H1 (cell line): ENCODE data around the gene DHRS7B. TPM values are rescaled to one million over a fixed set of nuclear protein-coding genes. Genes with fewer than 3 reads are reported as not detected.

Experiments
- CTCF ChIA-PET: fragments of 300-600 bp; sonication (Branson Sonifier 250); formaldehyde crosslinking; loops from one replicate; lab custom pipeline; 2021; ENCODE audit not compliant: partially characterized antibody; lab: Charles Lee
- POLR2A ChIA-PET: fragments of 300-600 bp; sonication (Branson Sonifier 250); formaldehyde crosslinking; loops from one replicate; lab custom pipeline; 2021; ENCODE audit warnings: inconsistent platforms; ENCODE audit not compliant: partially characterized antibody; lab: Charles Lee
- DNase-seq, 2 experiments: peaks; one replicate each; pipeline versions ENCODE4 v3.0.0 to v3.0.0-alpha.2; 2010 to 2022; ENCODE audit warnings: low spot score in 2 of 2, low read depth in 1 of 2, mixed read lengths in 1 of 2
- FAIRE-seq: peaks from 2 replicates; lab custom pipeline; 2011; peaks lifted over from hg19 to GRCh38; lab: Jason Lieb, UNC
- H2AFZ ChIP-seq: 2 replicates; pipeline ENCODE4 v1.8.1; 2012; ENCODE audit warnings: low read length, inconsistent platforms
- H2AK5ac ChIP-seq: 2 replicates; pipeline ENCODE4 v1.6.1; 2013; ENCODE audit warnings: low read depth, low read length
- H2BK120ac ChIP-seq: replicated peaks from 2 replicates; pipeline ENCODE3; 2013; ENCODE audit warnings: low read depth, low read length, inconsistent platforms
- H2BK12ac ChIP-seq: 2 replicates; pipeline ENCODE4 v1.6.1; 2013; ENCODE audit warnings: low read depth, low read length
- H2BK15ac ChIP-seq: 2 replicates; pipeline ENCODE4 v1.6.1; 2013; ENCODE audit warnings: low read length
- H2BK20ac ChIP-seq: 2 replicates; pipeline ENCODE4 v1.6.1; 2013; ENCODE audit warnings: low read length
- H2BK5ac ChIP-seq: 2 replicates; pipeline ENCODE4 v1.6.1; 2013; ENCODE audit warnings: low read depth, low read length
- H3K14ac ChIP-seq: 2 replicates; pipeline ENCODE4 v1.6.1; 2013; ENCODE audit warnings: inconsistent platforms; ENCODE audit not compliant: insufficient read length
- H3K18ac ChIP-seq: 2 replicates; pipeline ENCODE4 v1.6.1; 2013; ENCODE audit warnings: low read length; ENCODE audit errors: extremely low read depth
- H3K23ac ChIP-seq: 2 replicates; pipeline ENCODE4 v1.6.1; 2013; ENCODE audit warnings: inconsistent platforms; ENCODE audit not compliant: insufficient read length
- H3K23me2 ChIP-seq: 2 replicates; pipeline ENCODE4 v1.6.1; 2013; ENCODE audit warnings: low read depth, low read length
- H3K27ac ChIP-seq: 2 replicates; pipeline ENCODE4 v1.6.1; 2011; ENCODE audit warnings: low read depth, low read length, inconsistent platforms
- H3K27me3 ChIP-seq, 4 experiments: replicated peaks in 1 of 4; 1 replicate in 1 of 4; 2 replicates in 3 of 4; pipeline versions ENCODE4 v1.6.1 to v1.8.1; 2011 to 2013; ENCODE audit warnings: low read length in 3 of 4, mild to moderate bottlenecking in 3 of 4, inconsistent platforms in 2 of 4, mixed read lengths in 2 of 4, moderate library complexity in 1 of 4; ENCODE audit not compliant: control insufficient read depth in 3 of 4, insufficient read depth in 3 of 4; ENCODE audit errors: extremely low read depth in 1 of 4
- H3K36me3 ChIP-seq, 4 experiments: 2 replicates each; pipeline versions ENCODE4 v1.6.1 to v1.8.1; 2011 to 2013; ENCODE audit warnings: mild to moderate bottlenecking in 4 of 4, low read length in 3 of 4, moderate library complexity in 2 of 4, control low read depth in 1 of 4, inconsistent platforms in 1 of 4; ENCODE audit not compliant: insufficient read depth in 4 of 4, control insufficient read depth in 2 of 4
- H3K4ac ChIP-seq: replicated peaks from 2 replicates; pipeline ENCODE3; 2013; ENCODE audit warnings: low read length, low read depth, mixed read lengths, inconsistent platforms; ENCODE audit not compliant: insufficient read length
- H3K4me1 ChIP-seq, 4 experiments: replicated peaks in 1 of 4; 1 replicate in 1 of 4; 2 replicates in 3 of 4; pipeline versions ENCODE4 v1.6.1 to v1.8.1; 2011 to 2013; ENCODE audit warnings: low read length in 3 of 4, inconsistent platforms in 2 of 4, mixed read lengths in 1 of 4; ENCODE audit not compliant: insufficient read depth in 4 of 4, control insufficient read depth in 3 of 4
- H3K4me2 ChIP-seq, 2 experiments: 2 replicates each; pipeline versions ENCODE4 v1.6.1 to v1.8.1; 2011 to 2013; ENCODE audit warnings: low read depth in 2 of 2, low read length in 2 of 2, control low read depth in 1 of 2, inconsistent platforms in 1 of 2, mild to moderate bottlenecking in 1 of 2; ENCODE audit not compliant: insufficient read depth in 1 of 2
- H3K4me3 ChIP-seq, 4 experiments: fragments of 200-600, 300-600 bp in 1 of 4; sonication (generic), shearing (Covaris generic), sonication (Bioruptor Twin) in 1 of 4; 2 replicates each; pipeline versions ENCODE4 v1.5.1 to v1.8.1; 2011 to 2016; ENCODE audit warnings: low read length in 4 of 4, low read depth in 3 of 4, control low read depth in 2 of 4, inconsistent platforms in 2 of 4, mild to moderate bottlenecking in 2 of 4, mixed read lengths in 1 of 4, moderate library complexity in 1 of 4; ENCODE audit not compliant: insufficient read depth in 2 of 4; ENCODE audit errors: extremely low read depth in 1 of 4
- H3K56ac ChIP-seq: replicated peaks from 2 replicates; pipeline ENCODE3; 2013; ENCODE audit warnings: low read depth, mild to moderate bottlenecking, mixed read lengths, low read length, inconsistent platforms; ENCODE audit not compliant: insufficient read length
- H3K79me1 ChIP-seq: 2 replicates; pipeline ENCODE4 v1.6.1; 2013; ENCODE audit warnings: low read depth, low read length, control low read depth
- H3K79me2 ChIP-seq, 2 experiments: 2 replicates each; pipeline versions ENCODE4 v1.6.1 to v1.8.1; 2012 to 2013; ENCODE audit warnings: low read length in 2 of 2, mild to moderate bottlenecking in 2 of 2, inconsistent platforms in 1 of 2; ENCODE audit not compliant: insufficient read depth in 2 of 2, control insufficient read depth in 1 of 2
- H3K9ac ChIP-seq, 4 experiments: replicated peaks in 1 of 4; 1 replicate in 1 of 4; 2 replicates in 3 of 4; pipeline versions ENCODE4 v1.6.1 to v1.8.1; 2011 to 2013; ENCODE audit warnings: low read depth in 3 of 4, low read length in 3 of 4, control low read depth in 2 of 4, mild to moderate bottlenecking in 2 of 4, moderate library complexity in 2 of 4, inconsistent platforms in 1 of 4; ENCODE audit errors: extremely low read depth in 1 of 4
- H3K9me3 ChIP-seq, 2 experiments: 2 replicates each; pipeline versions ENCODE4 v1.6.1 to v1.8.1; 2012 to 2013; ENCODE audit warnings: mild to moderate bottlenecking in 2 of 2, moderate library complexity in 2 of 2, control low read depth in 1 of 2, inconsistent platforms in 1 of 2, low read depth in 1 of 2, low read length in 1 of 2, mixed read lengths in 1 of 2; ENCODE audit not compliant: insufficient read depth in 2 of 2
- H4K20me1 ChIP-seq, 2 experiments: replicated peaks in 1 of 2; 2 replicates each; pipeline versions ENCODE3 to v1.8.1; 2011 to 2013; ENCODE audit warnings: inconsistent platforms in 2 of 2, low read length in 2 of 2, mild to moderate bottlenecking in 1 of 2; ENCODE audit not compliant: insufficient read depth in 2 of 2, control insufficient read depth in 1 of 2
- H4K5ac ChIP-seq: 2 replicates; pipeline ENCODE4 v1.6.1; 2013; ENCODE audit warnings: low read length, low read depth, mixed read lengths, inconsistent platforms; ENCODE audit not compliant: insufficient read length
- H4K8ac ChIP-seq: 2 replicates; pipeline ENCODE4 v1.8.0; 2013; ENCODE audit warnings: mild to moderate bottlenecking, moderate library complexity, low read length, inconsistent platforms; ENCODE audit not compliant: insufficient read depth; ENCODE audit errors: extremely low read depth
- H4K91ac ChIP-seq: replicated peaks from 2 replicates; pipeline ENCODE3; 2013; ENCODE audit warnings: low read length, mixed read lengths, inconsistent platforms; ENCODE audit not compliant: insufficient read length
- ASH2L ChIP-seq: fragments of 200-600, 300-600 bp; sonication (generic); IDR thresholded peaks from one replicate; pipeline ENCODE4 v1.7.1; 2017; ENCODE audit warnings: low read length
- CTCF ChIP-seq, 3 experiments: IDR thresholded peaks; 1 replicate in 2 of 3; 2 replicates in 1 of 3; pipeline versions ENCODE4 v1.5.1 to v1.6.1; 2011; ENCODE audit warnings: low read length in 3 of 3, mild to moderate bottlenecking in 3 of 3, inconsistent platforms in 2 of 3, low read depth in 1 of 3, moderate library complexity in 1 of 3; ENCODE audit not compliant: insufficient read depth in 1 of 3; ENCODE audit errors: control extremely low read depth in 1 of 3
- HDAC6 ChIP-seq: IDR thresholded peaks from one replicate; pipeline ENCODE4 v1.7.1; 2012; ENCODE audit warnings: low read depth, mild to moderate bottlenecking, inconsistent platforms, low read length, moderate library complexity
- KDM4A ChIP-seq: IDR thresholded peaks from one replicate; pipeline ENCODE4 v1.7.1; 2012; ENCODE audit warnings: low read depth, mild to moderate bottlenecking, moderate library complexity, low read length, inconsistent platforms; ENCODE audit not compliant: severe bottlenecking
- MAFK ChIP-seq: IDR thresholded peaks from 2 replicates; pipeline ENCODE4 v1.6.1; 2012; ENCODE audit warnings: low read depth, mild to moderate bottlenecking, improper control_type of control experiment, low read length
- POLR2A ChIP-seq, 2 experiments: IDR thresholded peaks; 1 replicate in 1 of 2; 2 replicates in 1 of 2; pipeline ENCODE4 v1.6.1; 2011; ENCODE audit warnings: low read depth in 2 of 2, low read length in 2 of 2, mild to moderate bottlenecking in 2 of 2; ENCODE audit errors: control extremely low read depth in 1 of 2
- RFX5 ChIP-seq: IDR thresholded peaks from 2 replicates; pipeline ENCODE4 v1.6.1; 2011; ENCODE audit warnings: low read depth, low read length, improper control_type of control experiment, borderline replicate concordance
- SP1 ChIP-seq: IDR thresholded peaks from 2 replicates; pipeline ENCODE4 v1.6.1; 2011; ENCODE audit warnings: low read depth, low read length
- TCF12 ChIP-seq: IDR thresholded peaks from 2 replicates; pipeline ENCODE4 v1.6.1; 2011; ENCODE audit warnings: low read depth, mild to moderate bottlenecking, low read length
- USF2 ChIP-seq: IDR thresholded peaks from 2 replicates; pipeline ENCODE4 v1.6.1; 2011; ENCODE audit warnings: low read length, improper control_type of control experiment
- YY1 ChIP-seq: IDR thresholded peaks from 2 replicates; pipeline ENCODE4 v1.6.1; 2011; ENCODE audit warnings: low read depth, mild to moderate bottlenecking, low read length
- WGBS, 2 experiments: shearing (Covaris generic) in 1 of 2; methylation state at CpG; one replicate each; pipeline versions ENCODE4 v1.1.6 to v1.1.7; 2013 to 2015; ENCODE audit warnings: low lambda C conversion rate in 2 of 2, mixed read lengths in 2 of 2, inconsistent platforms in 1 of 2, low coverage in 1 of 2, missing lambda C conversion rate in 1 of 2; ENCODE audit not compliant: insufficient replicate concordance in 2 of 2, insufficient coverage in 1 of 2, insufficient read length in 1 of 2; ENCODE audit errors: extremely low coverage in 1 of 2, missing lambda C conversion rate in 1 of 2; 5-methylcytosine and 5-hydroxymethylcytosine counted together
- polyA plus RNA-seq, 7 experiments: library from polyadenylated mRNA; depleted of rRNA in 3 of 7; stranded (reverse) in 5 of 7; unstranded in 2 of 7; fragments of >200 nt in 5 of 7; fragments of 200-250 nt in 2 of 7; gene quantifications; 1 replicate in 5 of 7; 2 replicates in 1 of 7; 4 replicates in 1 of 7; pipeline versions ENCODE4 v1.2.1 to v1.2.3, GENCODE V29; 2011 to 2013; ENCODE audit warnings: missing spikeins in 2 of 7, mixed read lengths in 2 of 7
- total RNA-seq: library from RNA; stranded (reverse); fragmentation: NEBNext Ultra II Directional; extraction: Animal tissue kit (Norgen Biotek cat#: 25700); gene quantifications from 2 replicates; pipeline ENCODE4 v1.2.1, GENCODE V29; 2021

The DHRS7B gene
- total and polyA plus RNA-seq, 2 of the 8 experiments (the other 6 are each of a cell fraction or from before 2014, with no cell fraction given): 11.0 to 27.9 TPM

DNA sequence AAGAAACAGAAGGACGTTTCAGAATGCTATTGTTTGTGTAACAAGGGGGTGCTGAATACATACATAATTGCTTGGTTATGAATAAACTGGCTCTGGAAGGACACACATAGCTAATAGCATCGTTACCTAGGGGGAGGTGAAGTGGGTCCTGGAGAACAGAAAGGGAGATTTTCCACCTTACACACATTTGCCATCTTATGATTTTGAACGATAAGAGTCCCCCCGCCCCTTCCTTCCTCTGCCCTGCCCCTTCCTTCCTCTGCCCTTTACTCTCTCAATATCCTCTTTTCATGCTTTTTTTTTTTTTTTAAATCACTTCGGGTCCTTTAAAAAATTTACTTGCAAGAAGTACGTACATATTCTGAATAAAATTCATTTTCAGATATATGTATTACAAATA lies 902 bp upstream of the DHRS7B start:
- H2BK15ac ChIP-seq: no peak overlapping the region
- H3K27ac ChIP-seq: no peak overlapping the region
- H4K20me1 ChIP-seq: no peaks in the 10 kb centered on the region
- FAIRE-seq: no peak
- peaks cover 2% of the 10 kb centered on the region; the same call in 1 of the 2 replicates for H3K79me1 ChIP-seq
- H3K9ac ChIP-seq: no peak overlapping the region
- 76% methylated on average over 6 of the region's 6 CpGs; no CpG with 5 or more reads in 1 of the 2 experiments for WGBS, 2 experiments
- no peak overlapping the region for H2AK5ac ChIP-seq
- ChIA-PET POLR2A (interaction anchor here (1.1 to 3.0 kb wide), 3 partner anchors 8 to 82 kb away, joined by 3 to 13 read pairs (median 3); partner anchors contain the start of gene USP22), CTCF (interaction anchor here (1.2 kb wide), 1 partner anchor 25 kb away, joined by 3 read pairs; no protein-coding TSS in a partner anchor)
- H2BK5ac ChIP-seq: no peak overlapping the region
- H3K4me1 ChIP-seq: peaks cover 0 to 4% (median 2%) of the 10 kb centered on the region in 4 experiments; a peak in 4 of 7 replicates
- no peak overlapping the region for H2BK20ac ChIP-seq
- peaks cover 10% of the 10 kb centered on the region for H3K23me2 ChIP-seq
- H2BK12ac ChIP-seq: no peak overlapping the region
- no peak overlapping the region for H4K91ac ChIP-seq
- peaks cover 0 to 20% of the 10 kb centered on the region in 2 experiments; a peak in 2 of 4 replicates for H3K79me2 ChIP-seq
- no peak overlapping the region for H3K4ac ChIP-seq
- no peak for DNase-seq
- no peak overlapping the region for H3K23ac ChIP-seq
- H3K4me3 ChIP-seq: peak overlapping the region in 2 of 4 experiments; percentile 76 to 84; a peak in 3 of 8 replicates
- H3K36me3 ChIP-seq: no peaks in the 10 kb centered on the region
- no peak overlapping the region for H4K8ac ChIP-seq
- no peak overlapping the region for H4K5ac ChIP-seq
- no peak overlapping the region for H3K56ac ChIP-seq
- H3K18ac ChIP-seq: no peak overlapping the region
- H3K9me3 ChIP-seq: no peaks in the 10 kb centered on the region
- H3K14ac ChIP-seq: no peak overlapping the region
- H2BK120ac ChIP-seq: no peak overlapping the region
- no peaks in the 10 kb centered on the region; a peak in 1 of 7 replicates for H3K27me3 ChIP-seq
- H2AFZ ChIP-seq: no peak overlapping the region
- peak overlapping the region; percentile 77 to 100; a peak in 3 of 4 replicates for H3K4me2 ChIP-seq
- TF ChIP-seq ASH2L: no peak
- TF ChIP-seq MAFK: no peak
- no peak for TF ChIP-seq RFX5
- TF ChIP-seq HDAC6: no peak
- no peak for TF ChIP-seq TCF12
- TF ChIP-seq YY1: no peak
- TF ChIP-seq POLR2A (IDR thresholded peaks at IDR 0.05; ENCODE audit: control extremely low read depth in 1 of 2, low read depth in 2 of 2, low read length in 2 of 2): no peak
- no peak for TF ChIP-seq CTCF (IDR thresholded peaks at IDR 0.05; ENCODE audit: control extremely low read depth in 1 of 3, insufficient read depth in 1 of 3, low read depth in 1 of 3, low read length in 3 of 3)
- TF ChIP-seq USF2: no peak
- TF ChIP-seq SP1: no peak
- TF ChIP-seq KDM4A: no peak
